Colonic mucosa (tissue), 4 donors: ENCODE data around the gene SPEN. TPM values are rescaled to one million over a fixed set of nuclear protein-coding genes. Genes with fewer than 3 reads are reported as not detected.

Experiments
- DNase-seq: peaks from one replicate; pipeline ENCODE4 v3.0.0-alpha.2; 2020
- H3K27ac ChIP-seq: fragments of 200-600 bp; one replicate; pipeline ENCODE4 v1.8.0; 2021
- H3K27me3 ChIP-seq: fragments of 200-600 bp; one replicate; pipeline ENCODE4 v1.8.0; 2021
- H3K36me3 ChIP-seq: fragments of 200-600 bp; one replicate; pipeline ENCODE4 v1.8.0; 2021
- H3K4me1 ChIP-seq: fragments of 200-600 bp; one replicate; pipeline ENCODE4 v1.8.0; 2021; ENCODE audit warnings: mild to moderate bottlenecking
- H3K4me3 ChIP-seq: fragments of 200-600 bp; one replicate; pipeline ENCODE4 v1.8.0; 2021
- H3K9ac ChIP-seq, 2 donors: one replicate each; pipeline ENCODE4 v1.7.0; 2013; ENCODE audit warnings: control low read depth in 2 of 2, low read depth in 2 of 2, low read length in 2 of 2
- H3K9me3 ChIP-seq: fragments of 200-600 bp; one replicate; pipeline ENCODE4 v1.8.0; 2021
- CTCF ChIP-seq: fragments of 200-600 bp; IDR thresholded peaks from one replicate; pipeline ENCODE4 v1.8.0; 2022; ENCODE audit warnings: antibody characterized with exemption, mild to moderate bottlenecking
- intact Hi-C: fragments of 100-400 bp; cut with DNase I; formaldehyde crosslinking; loops from one replicate; pipeline ENCODE4 v1.14.1; 2022
- total RNA-seq, 2 donors: library from RNA; stranded (reverse); fragmentation: NEBNext Ultra II Directional in 1 of 2; extraction: Animal tissue kit (Norgen Biotek cat#: 25700) in 1 of 2; gene quantifications; one replicate each; pipeline ENCODE4 v1.2.1, GENCODE V29; 2021
- donor health status: healthy.
- donor health status: DM: no; HTN: no; CAD: no.
- donor health status: DM: no; HTN: no; CAD: no.

The SPEN gene
- total RNA-seq, 2 donors from 2014 or later, result 40.9 to 42.5 TPM

DNA sequence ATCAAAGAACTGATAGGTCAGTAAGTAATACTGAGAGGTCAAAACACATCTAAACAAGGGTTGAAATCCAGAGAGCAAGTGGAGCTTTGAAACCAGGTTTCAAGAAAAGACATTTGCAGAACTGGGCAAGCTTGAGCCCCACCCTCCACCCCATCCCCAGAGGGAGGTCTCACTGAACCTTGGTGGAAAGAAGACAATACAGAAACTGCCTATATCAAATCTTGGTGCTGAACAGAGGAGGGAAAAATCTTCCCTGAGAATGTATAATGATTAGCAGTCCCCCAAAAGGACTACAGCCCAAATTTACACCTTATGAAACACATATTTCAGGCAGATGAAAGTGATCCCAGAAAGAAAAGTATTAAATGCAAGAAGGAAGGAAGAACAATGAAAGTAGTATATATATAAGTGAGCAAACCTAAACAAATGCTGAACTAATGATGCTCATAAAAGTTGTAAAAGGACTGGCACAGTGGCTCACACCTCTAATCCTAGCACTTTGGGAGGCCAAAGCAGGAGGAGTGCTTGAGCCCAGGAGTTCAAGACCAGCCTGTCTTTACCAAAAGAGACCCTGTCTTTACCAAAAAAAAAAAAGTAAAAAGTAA is 116.0 kb downstream of the SPEN start:
- Histone ChIP-seq H3K27me3 (no peaks in the 10 kb centered on the region), H3K36me3 (no peaks in the 10 kb centered on the region), H3K27ac (peak overlapping the region; percentile 34), H3K9ac (no peak overlapping the region), H3K4me1 (peaks cover 4% of the 10 kb centered on the region), H3K9me3 (no peaks in the 10 kb centered on the region), H3K4me3 (no peak overlapping the region)
- intact Hi-C loops, result no loop called here
- TF ChIP-seq CTCF, result no peak
- no peak for DNase-seq

GRCh38 chr1:15963968-15964648 is 116.6 kb downstream of the SPEN start:
- intact Hi-C loops, result no loop called here
- no peak overlapping the region for H3K4me3 ChIP-seq
- TF ChIP-seq CTCF, result no peak

GRCh38 chr1:15965228-15965767 is 117.8 kb downstream of the SPEN start:
- intact Hi-C loops, result no loop called here
- Histone ChIP-seq H3K27ac (peak overlapping the region; percentile 31), H3K9me3 (no peaks in the 10 kb centered on the region), H3K4me1 (peaks cover 4% of the 10 kb centered on the region), H3K4me3 (no peak overlapping the region), H3K9ac (no peak overlapping the region), H3K27me3 (no peaks in the 10 kb centered on the region), H3K36me3 (no peaks in the 10 kb centered on the region)
- TF ChIP-seq CTCF, result no peak
- DNase-seq, result no peak

More at GRCh38 chr1:15963968-15964648, 116.6 kb downstream of the SPEN start:
- H3K27me3 ChIP-seq, result no peaks in the 10 kb centered on the region
- H3K27ac ChIP-seq, result peak overlapping the region; percentile 34
- no peaks in the 10 kb centered on the region for H3K9me3 ChIP-seq
- H3K36me3 ChIP-seq, result no peaks in the 10 kb centered on the region
- peaks cover 4% of the 10 kb centered on the region for H3K4me1 ChIP-seq
- no peak for DNase-seq
- H3K9ac ChIP-seq, result no peak overlapping the region

DNA sequence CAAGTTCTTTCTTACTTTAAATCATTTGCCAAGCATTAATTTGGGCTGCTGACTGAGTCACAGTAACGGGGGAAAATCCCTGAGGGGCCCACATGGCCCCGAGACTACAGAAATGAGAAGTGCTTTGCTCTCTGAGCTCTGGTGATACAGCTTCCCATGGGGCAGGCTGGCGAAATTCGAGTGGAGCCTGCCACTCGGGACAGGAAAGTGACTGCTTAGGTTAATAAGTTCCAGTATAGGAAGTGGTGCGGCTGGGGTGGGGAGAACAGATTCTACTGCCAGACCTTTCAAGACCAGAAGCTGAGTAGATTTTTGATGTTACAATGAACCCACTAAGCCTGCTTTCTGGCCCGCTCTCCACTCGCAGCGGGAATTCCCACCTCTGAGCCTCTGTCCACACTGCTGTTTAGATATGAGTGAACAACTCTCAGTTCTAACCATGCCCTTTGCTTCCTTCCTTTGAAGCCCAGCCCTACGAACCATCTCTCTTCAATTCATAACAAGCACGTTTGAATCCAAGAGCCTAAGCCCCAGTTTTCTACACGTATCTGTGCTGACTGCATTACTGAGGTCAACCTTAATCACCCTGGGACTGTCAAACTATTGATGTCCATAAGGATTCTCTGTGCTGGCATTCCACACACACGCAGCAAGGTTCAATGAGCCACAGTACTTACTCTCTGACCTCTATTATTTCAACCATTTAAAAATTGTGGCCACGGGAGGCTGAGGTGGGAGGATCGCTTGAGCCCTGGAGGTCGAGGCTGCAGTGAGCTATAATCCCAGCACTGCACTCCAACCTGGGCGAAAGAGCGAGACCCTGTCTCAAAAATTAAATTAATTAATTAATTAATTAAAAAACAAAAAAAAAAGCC is 118.8 kb downstream of the SPEN start:
- no peak for TF ChIP-seq CTCF
- H3K27me3 ChIP-seq, result no peaks in the 10 kb centered on the region
- intact Hi-C loops, result no loop called here
- DNase-seq, result no peak
- peak overlapping the region; percentile 31 for H3K27ac ChIP-seq
- H3K4me1 ChIP-seq, result peaks cover 4% of the 10 kb centered on the region
- no peaks in the 10 kb centered on the region for H3K36me3 ChIP-seq
- H3K9me3 ChIP-seq, result no peaks in the 10 kb centered on the region
- no peak overlapping the region for H3K4me3 ChIP-seq
- H3K9ac ChIP-seq, result no peak overlapping the region

DNA sequence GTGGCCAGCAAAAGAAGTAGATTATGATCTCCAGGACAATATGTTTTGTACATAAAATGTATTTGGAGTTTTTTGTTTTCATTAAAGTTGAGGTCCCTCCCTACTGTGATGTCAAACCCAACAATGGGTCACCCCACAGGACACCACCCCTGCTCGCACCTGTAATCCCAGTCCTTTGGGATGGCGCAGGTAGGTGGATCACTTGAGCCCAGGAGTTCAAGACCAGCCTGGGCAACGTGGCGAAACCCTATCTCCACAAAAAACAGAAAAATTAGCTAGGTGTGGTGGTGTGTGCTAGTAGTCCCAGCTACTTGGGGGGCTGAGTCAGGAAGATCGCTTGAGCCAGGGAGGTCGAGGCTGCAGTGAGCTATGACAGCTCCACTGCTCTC is 119.4 kb downstream of the SPEN start:
- DNase-seq, result no peak
- no peaks in the 10 kb centered on the region for H3K36me3 ChIP-seq
- H3K4me1 ChIP-seq, result peaks cover 4% of the 10 kb centered on the region
- H3K9me3 ChIP-seq, result no peaks in the 10 kb centered on the region
- no peak overlapping the region for H3K27ac ChIP-seq
- H3K4me3 ChIP-seq, result no peak overlapping the region
- no peak for TF ChIP-seq CTCF
- no peak overlapping the region for H3K9ac ChIP-seq
- H3K27me3 ChIP-seq, result no peaks in the 10 kb centered on the region
- intact Hi-C loops, result no loop called here
